ENCODE data around the gene PRPF38B.

Gene PRPF38B

DNA sequence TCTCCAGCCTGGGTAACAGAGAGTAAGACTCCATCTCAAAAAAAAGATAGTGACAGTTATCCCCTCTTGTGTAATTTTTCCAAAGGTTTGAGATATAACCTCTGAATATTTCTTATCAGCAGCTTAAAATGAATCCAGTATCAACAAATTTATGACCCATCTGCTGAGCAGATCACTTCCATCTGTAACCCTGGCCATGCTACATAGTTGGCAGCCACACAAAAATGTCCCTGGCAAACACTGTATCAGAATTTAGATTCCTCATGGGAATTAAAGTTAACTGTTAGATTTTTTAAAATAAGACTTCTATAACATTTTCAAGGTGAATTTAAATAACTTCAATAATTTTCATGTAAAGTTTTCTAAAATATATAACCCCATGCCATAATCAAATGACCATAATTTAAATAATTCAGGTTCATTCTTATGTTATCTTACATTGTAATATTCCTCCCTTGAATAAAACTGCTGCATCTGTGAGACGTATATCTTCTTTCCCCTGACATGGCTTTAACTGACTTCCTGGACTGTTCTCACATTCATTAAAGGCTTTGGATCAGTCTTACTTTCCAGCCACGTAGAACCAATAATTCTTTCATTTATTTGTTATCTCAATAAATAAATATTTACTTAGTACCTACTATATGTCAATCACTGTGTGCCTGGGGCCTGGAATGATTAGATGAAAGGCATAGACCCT, 5.3 kb upstream of the PRPF38B start:
- Histone ChIP-seq H3K27me3 (no peaks in the 10 kb centered on the region), H3K36me3 (no peaks in the 10 kb centered on the region), H3K4me1 (no peaks in the 10 kb centered on the region), H3K4me3 (ENCODE audit: low read depth, low read length) (no peak overlapping the region), H3K9me3 (no peaks in the 10 kb centered on the region)
- no peak for DNase-seq
- TF ChIP-seq, protein P1, sequence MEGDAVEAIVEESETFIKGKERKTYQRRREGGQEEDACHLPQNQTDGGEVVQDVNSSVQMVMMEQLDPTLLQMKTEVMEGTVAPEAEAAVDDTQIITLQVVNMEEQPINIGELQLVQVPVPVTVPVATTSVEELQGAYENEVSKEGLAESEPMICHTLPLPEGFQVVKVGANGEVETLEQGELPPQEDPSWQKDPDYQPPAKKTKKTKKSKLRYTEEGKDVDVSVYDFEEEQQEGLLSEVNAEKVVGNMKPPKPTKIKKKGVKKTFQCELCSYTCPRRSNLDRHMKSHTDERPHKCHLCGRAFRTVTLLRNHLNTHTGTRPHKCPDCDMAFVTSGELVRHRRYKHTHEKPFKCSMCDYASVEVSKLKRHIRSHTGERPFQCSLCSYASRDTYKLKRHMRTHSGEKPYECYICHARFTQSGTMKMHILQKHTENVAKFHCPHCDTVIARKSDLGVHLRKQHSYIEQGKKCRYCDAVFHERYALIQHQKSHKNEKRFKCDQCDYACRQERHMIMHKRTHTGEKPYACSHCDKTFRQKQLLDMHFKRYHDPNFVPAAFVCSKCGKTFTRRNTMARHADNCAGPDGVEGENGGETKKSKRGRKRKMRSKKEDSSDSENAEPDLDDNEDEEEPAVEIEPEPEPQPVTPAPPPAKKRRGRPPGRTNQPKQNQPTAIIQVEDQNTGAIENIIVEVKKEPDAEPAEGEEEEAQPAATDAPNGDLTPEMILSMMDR (IDR thresholded peaks at IDR 0.05; ENCODE audit: low read depth, low read length) = no peak

DNA sequence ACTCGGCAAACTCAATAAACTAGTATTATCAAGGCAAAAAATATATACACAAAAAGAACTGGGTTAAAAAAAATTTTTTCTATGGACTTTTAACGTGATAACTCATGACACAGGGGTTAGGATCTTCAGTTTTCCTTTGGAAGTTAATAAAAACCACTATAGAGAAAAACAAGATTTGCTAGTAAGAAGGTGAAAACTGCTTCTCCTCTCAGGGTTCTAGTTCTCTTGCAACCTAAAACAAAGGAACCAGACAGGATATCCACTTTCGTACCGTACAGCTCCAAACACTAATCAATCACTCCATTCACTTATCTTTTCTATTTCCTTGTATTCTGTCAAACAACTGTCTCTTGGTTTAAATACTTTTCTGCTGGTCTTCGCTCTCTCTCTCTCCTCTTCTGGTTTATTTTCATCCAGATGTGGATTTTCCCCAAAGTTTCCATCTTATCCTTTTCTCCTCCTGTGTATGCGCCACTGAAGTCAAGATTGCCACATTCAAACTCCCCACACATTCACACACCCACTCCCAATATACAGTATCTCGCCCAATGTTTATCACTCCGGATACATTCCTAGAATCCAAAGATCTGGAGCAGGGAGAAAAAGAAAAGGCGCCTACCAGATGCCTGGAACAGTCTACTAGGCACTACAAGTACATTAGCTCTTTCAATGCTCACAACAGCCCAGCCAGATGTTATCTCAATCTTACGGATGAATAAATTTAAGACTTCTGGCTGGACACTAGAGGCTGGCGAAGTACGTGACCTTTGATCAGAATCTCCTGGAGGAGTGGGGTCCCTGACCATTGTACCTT, 775 bp upstream of the PRPF38B start:
- TF ChIP-seq, protein P1 (IDR thresholded peaks at IDR 0.05; ENCODE audit: low read depth, low read length) = no peak

DNA sequence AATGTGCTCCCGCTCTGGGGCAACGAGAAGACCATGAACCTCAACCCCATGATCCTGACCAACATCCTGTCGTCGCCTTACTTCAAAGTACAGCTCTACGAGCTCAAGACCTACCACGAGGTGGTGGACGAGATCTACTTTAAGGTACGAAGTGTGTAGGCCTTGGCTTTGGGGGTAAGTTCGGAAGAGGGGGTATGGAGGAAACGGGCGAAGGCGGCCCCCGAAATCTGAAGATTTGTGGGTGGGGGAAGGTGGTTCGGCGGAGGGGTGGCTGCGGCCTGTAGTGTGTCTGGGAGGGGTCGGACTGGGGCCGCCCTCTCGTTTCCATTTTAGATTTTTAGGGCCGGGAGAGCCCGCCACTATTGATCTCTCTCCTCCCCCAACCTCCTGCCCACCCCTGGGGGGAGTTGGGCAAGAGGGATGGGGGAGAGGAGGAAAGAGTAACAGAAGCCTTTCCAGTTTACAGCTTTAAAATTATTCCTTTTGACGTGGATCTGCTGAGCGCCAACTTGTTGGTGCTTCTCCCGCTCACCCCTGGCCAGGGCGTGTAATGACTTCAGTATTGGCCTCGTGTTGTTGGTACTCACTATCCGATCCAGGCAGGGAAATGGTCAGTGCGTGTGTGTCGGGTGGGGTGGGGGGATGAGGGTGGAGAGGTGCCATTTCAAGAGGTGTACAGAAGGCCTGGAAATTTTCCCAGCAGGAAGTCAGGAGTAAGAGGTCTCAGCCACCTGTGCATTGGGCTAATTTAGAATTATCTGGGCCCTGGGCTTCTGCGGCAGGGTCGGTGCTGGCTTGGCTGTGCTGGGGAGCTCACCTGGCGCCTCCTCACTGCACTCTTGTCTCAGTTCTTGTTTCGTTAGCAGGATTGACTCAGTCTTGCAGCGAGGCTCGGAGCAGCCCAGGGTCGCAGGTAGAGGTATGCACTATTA, 880 bp downstream of the PRPF38B start:
- TF ChIP-seq, protein P1 (IDR thresholded peaks at IDR 0.05; ENCODE audit: low read depth, low read length) = peak; percentile 48
- peak overlapping the region; percentile 96 for H3K4me3 ChIP-seq (ENCODE audit: low read depth, low read length)
- DNase-seq = peak; percentile 62

More for the DNA sequence above, 775 bp upstream of the PRPF38B start:
- Histone ChIP-seq H3K36me3 (peaks cover 29% of the 10 kb centered on the region), H3K4me1 (no peaks in the 10 kb centered on the region), H3K9me3 (no peaks in the 10 kb centered on the region), H3K4me3 (ENCODE audit: low read depth, low read length) (peak overlapping the region; percentile 96), H3K27me3 (no peaks in the 10 kb centered on the region)
- peak; percentile 19 for DNase-seq

DNA sequence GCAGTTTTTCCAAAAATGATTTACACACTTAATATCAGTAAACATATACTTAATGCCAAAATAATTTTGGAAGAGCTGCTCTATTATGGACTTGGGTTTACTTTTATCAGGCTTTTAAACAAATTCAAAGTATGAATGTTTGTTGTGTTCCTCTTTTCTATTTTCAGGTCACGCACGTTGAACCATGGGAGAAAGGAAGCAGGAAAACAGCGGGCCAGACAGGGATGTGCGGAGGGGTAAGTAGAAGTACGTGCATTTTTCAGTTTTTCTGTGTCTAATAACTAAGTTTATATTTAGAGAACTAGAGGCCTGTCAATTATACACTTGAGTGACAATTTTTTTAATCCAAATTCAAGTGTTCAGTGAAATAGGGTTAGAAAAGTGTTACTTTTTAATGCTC, 3.4 kb downstream of the PRPF38B start:
- no peak for DNase-seq
- H3K9me3 ChIP-seq = no peaks in the 10 kb centered on the region
- H3K4me3 ChIP-seq (ENCODE audit: low read depth, low read length) = no peak overlapping the region
- H3K36me3 ChIP-seq = peaks cover 71% of the 10 kb centered on the region
- H3K27me3 ChIP-seq = no peaks in the 10 kb centered on the region
- H3K4me1 ChIP-seq = no peaks in the 10 kb centered on the region
- TF ChIP-seq, protein P1 (IDR thresholded peaks at IDR 0.05; ENCODE audit: low read depth, low read length) = no peak

More for the DNA sequence above, 880 bp downstream of the PRPF38B start:
- no peaks in the 10 kb centered on the region for H3K9me3 ChIP-seq
- H3K36me3 ChIP-seq = peaks cover 46% of the 10 kb centered on the region
- no peaks in the 10 kb centered on the region for H3K4me1 ChIP-seq
- no peaks in the 10 kb centered on the region for H3K27me3 ChIP-seq

DNA sequence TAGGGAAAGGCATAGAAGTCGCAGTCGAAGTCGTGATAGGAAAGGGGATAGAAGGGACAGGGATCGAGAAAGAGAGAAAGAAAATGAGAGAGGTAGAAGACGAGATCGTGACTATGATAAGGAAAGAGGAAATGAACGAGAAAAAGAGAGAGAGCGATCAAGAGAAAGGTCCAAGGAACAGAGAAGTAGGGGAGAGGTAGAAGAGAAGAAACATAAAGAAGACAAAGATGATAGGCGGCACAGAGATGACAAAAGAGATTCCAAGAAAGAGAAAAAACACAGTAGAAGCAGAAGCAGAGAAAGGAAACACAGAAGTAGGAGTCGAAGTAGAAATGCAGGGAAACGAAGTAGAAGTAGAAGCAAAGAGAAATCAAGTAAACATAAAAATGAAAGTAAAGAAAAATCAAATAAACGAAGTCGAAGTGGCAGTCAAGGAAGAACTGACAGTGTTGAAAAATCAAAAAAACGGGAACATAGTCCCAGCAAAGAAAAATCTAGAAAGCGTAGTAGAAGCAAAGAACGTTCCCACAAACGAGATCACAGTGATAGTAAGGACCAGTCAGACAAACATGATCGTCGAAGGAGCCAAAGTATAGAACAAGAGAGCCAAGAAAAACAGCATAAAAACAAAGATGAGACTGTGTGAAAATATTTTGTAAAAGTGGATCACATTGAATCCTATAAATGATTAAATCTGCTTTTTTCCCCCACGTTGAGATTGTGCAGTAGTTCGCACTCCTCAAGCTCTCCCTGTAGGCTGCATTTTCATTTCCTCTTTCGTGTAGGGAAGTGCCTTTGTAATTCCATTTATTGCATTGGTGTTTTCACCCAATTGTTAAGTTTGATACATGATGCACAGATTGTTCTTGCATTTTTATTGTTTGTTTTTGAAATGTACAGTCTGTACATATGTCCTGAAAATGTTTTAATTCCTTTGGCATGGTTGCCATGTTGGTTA, 7.5 kb downstream of the PRPF38B start:
- Histone ChIP-seq H3K9me3 (no peaks in the 10 kb centered on the region; the same call in 1 of the 2 replicates), H3K36me3 (peaks cover 73% of the 10 kb centered on the region), H3K4me1 (no peaks in the 10 kb centered on the region), H3K4me3 (ENCODE audit: low read depth, low read length) (no peak overlapping the region), H3K27me3 (no peaks in the 10 kb centered on the region)
- TF ChIP-seq, protein P1 (IDR thresholded peaks at IDR 0.05; ENCODE audit: low read depth, low read length) = no peak
- no peak for DNase-seq

Data from BE2C (cell line).